ENCODE measurements around the gene ZBTB20.

ZBTB20 gene

DNA sequence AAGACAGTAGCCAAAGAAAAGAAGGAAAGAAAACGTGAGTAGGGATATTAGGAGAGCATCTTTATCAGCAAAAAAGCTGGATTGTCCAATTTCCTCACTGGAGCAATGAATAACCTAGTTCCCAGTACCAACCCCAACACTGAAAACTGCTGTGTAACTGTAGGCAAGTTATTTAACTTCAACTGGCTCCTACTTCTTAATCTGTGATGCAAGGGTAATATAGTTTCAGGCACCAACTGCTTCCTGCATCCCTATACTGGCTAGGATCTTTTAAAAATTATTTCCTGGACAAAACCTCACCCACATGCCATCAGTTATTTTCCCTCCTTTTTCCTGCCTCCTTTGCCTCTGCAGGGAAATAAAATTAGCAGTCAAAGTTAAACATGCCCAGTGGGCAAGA is 59.6 kb downstream of the ZBTB20 start:
- no peak for DNase-seq

- no peak for DNase-seq
Measured at GRCh38 chr3:115086344-115086743, 60.7 kb downstream of the ZBTB20 start.

DNA sequence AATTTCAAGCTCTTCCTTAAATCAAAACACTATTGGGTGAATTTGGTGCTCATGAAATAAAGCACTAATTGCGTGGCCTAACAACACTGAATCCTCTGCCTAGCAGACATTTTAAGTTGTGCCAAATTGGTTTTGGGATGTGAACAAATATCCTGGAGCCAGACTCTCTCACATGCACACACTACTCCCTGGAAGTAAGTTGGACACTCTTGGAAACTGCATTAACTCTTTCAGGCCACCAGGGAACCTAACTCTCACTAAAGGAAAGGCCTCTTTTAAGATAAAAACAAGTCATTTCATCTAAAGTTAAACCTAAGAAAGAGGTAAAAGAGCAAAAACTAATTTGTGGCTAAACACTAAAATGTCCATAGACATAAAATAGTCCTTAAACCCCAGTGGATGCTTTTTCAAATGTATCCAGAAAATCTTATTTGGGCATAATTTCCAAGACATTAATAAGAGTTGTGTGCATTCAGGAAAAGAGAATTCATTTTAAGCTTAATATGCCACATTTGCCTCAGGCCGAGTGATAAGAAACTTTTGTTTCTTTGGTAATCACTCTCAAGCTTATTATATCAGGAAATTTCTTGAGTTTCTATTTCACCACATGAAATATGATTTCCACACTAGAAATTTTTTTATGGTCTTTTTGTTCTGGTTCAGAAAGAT is 61.8 kb downstream of the ZBTB20 start:
- DNase-seq: no peak

GRCh38 chr3:115084686-115085085 is 62.4 kb downstream of the ZBTB20 start:
- no peak for DNase-seq

DNA sequence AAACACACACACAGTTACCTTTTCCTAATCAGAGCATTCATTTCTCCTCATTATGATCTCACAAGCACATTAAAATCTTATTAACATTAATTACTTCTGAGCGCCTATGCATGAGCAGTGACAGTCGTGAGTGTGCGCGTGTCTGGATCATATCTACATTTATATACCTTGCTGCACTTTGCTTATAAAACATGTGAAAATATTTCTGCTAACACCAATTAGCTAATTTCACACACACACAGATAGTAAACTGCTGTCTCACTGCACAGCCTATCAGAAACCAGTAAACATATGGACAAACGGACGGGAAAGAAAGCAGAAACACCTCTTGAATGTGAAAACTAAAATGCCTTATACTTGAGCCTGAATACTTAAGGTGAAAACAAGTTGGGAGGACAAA is 64.8 kb downstream of the ZBTB20 start:
- no peak for DNase-seq

GRCh38 chr3:115081444-115081843 is 65.6 kb downstream of the ZBTB20 start:
- DNase-seq: no peak

DNA sequence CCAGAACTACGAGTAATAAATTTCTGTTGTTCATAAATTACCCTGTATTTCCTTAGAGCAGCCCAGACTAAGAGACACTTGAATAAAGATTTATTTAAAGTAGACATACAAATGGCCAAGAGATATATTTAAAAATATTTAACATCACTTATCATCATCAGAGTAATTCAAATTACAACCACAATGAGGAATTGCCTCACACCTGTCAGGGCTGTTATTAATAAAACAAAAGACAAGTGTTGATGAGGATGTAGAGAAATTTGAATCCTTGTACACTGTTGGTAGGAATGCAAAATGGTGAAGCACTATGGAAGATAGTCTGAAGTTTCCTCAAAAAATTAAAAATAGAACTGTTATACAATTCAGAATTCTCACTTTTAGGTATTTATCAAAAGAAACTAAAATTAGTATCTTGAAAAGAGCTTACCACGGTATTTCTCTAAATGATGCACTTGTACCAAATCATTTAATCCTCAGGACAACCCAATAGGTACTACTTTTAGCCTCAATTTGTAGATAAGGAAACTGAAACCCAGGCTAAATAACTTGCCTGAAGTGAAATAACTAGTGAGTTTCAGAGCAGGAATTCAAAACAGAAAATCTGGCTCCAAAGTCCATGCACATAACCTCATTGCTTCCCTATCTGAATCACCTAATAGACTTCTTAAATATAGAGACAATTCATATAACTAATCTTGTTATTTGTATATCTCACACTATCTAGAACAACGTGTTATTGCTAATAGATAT is 69.4 kb downstream of the ZBTB20 start:
- DNase-seq: no peak

GRCh38 chr3:115074502-115074901 is 72.6 kb downstream of the ZBTB20 start:
- no peak for DNase-seq

GRCh38 chr3:115072265-115073021 is 74.6 kb downstream of the ZBTB20 start:
- DNase-seq: peak; percentile 87

DNA sequence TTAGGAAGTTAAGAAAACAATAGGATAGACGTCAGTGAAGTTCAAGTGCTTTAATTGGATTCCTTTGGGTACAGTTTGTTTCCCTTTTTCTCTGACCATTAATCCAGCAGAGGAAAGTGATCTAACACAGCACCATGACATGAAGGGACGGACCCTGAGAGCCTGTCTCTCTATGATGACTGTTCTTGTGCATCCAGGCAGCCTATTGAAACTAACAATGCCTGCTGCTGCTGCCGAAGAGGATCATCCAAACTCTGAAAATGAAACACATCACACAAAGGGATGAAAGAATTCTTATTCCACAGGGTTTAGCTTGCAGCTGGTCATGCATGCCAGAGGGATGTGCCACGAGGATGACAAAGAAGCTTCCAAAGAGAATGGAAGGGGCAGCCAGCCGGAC is 75.5 kb downstream of the ZBTB20 start:
- DNase-seq: no peak

DNA sequence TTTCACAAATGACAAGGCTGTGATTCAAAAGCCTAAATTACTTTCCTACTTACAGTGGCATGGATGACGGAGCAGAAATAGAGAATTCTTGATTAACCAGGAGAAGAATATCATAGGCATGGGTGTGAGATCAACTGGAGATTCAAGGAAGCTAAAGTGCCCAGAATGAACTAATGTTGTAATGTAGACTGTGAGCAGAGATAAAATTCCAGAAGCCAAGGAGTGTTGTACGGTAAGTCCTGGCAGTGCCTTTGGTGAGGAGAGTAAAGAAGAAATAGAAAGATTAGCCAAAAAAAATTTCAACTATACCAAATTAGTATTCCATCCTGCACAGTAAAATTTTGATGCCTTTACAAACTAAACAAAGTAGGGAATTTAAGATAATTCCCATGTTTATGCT is 75.9 kb downstream of the ZBTB20 start:
- DNase-seq: no peak

- no peak for DNase-seq
Measured at GRCh38 chr3:115068799-115069198, 78.3 kb downstream of the ZBTB20 start.

DNA sequence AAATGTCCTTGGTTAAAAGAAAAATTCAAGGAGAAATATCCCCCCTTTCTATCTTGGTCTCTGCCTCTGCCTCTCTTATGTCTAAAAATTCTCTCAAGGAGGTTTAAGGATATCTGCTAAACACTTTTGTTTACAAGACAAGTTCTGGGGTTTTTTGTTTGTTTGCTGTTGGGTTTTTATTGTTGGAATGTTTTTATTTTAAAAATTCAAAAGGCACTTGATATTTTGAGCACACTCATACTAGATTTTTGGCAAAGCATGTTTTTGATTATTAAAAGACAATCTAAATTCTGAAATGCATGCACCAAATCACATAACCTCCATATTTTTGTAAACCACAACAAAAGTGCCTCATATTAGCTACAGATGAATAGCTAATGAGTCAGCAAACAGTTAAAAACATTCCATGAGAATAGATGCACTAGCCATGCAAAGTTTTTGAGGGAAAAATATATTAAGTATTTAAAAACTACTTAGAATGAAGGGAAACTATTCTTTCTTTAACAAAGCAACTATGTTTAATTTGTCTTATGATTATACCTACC is 84.6 kb downstream of the ZBTB20 start:
- no peak for DNase-seq

DNA sequence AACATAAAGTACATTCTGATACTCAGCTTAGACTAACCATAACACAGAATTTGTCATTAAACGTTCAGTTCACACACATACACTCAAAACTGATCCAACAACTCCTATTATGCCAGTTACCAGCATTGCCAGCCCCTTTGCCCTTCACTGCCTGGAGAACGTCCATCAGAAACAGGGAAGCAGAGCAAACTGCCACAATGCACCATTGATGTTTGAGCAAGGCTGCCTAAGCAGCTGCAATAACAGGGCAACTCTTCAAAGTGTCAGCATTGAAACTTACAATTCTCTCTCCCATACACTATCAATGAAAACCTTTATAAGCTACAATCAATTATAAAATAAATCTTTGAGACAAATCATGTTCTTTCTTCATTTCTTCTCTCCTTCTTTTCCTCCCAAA is 85.1 kb downstream of the ZBTB20 start:
- peak; percentile 32 for DNase-seq

GRCh38 chr3:115052906-115053305 is 94.2 kb downstream of the ZBTB20 start:
- DNase-seq: no peak

DNA sequence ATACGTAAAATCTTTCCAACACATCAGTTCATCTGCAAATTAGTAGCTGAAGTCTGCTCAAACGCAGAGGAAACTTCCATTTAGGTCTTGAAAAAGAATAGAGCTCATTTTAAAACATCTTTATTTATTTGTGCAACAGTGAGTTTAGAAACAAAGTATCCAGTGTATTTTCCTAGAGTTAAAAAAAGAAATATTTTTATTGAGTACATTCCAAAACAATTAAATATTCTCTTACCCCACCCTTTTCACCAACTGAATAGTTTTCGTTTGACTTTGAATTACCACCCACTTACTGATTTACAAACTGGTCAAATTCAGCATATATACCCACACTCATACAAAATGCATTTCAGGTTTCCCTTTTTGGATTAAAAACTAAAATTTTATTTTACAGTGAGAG is 104.7 kb downstream of the ZBTB20 start:
- no peak for DNase-seq

GRCh38 chr3:115040673-115041286 is 106.3 kb downstream of the ZBTB20 start:
- no peak for DNase-seq

DNA sequence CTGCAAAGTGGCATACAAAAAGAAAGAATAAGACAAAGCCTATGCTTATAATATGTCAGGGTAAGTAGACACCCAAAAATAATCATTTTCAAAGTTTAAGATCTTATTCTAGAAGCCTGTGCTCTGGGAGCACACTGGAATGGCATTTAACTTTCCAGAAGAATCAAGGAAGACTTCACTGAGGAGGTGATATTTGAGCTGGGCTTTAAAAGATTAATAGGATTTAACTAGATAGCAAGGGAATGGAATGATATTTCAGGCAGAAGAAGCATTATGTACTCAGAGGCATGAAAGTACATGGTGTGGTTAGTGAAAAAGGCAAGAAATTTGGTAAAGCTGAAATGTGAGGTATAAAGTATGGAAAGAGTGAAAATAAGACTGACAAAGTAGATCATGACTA is 106.8 kb downstream of the ZBTB20 start:
- no peak for DNase-seq

- DNase-seq: no peak
Measured at GRCh38 chr3:115038817-115039216, 108.3 kb downstream of the ZBTB20 start.

DNA sequence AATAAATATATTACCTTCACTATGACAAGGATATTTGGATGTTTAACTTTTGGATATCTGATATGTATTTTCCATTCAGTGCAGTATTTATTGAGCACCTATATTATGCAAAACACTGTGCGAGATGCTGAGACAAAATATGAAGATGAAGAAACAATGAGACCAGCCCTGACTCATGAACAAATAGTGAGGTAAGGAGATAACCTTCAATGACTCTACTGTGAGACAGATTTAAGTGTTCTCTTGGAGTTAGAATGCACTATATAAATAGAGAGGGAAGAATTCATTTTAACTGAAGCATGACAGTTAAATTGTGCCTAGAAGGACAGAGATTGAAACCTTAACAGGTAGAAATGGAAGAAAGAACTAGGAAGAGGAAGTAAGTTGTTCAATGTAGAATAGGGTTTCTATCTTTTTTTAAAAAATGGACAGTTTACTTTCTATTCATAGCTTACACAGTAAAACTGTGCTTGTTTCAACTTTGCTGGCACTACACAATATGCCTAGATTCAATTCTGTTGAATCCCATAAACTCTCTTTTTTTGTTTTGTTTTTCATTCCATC is 124.2 kb downstream of the ZBTB20 start:
- no peak for DNase-seq

- DNase-seq: no peak
Measured at GRCh38 chr3:115022199-115022598, 124.9 kb downstream of the ZBTB20 start.

GRCh38 chr3:115021061-115021460 is 126.0 kb downstream of the ZBTB20 start:
- no peak for DNase-seq

GRCh38 chr3:115019900-115020299 is 127.2 kb downstream of the ZBTB20 start:
- no peak for DNase-seq
